Liver (tissue), 3 donors: Measurements from ENCODE around the gene CHRNB1.

Experiments used
- CTCF ChIP-seq: fragments of 150-350 bp; IDR thresholded peaks from 2 replicates; pipeline ENCODE4 v1.5.1; 2017; ENCODE audit warnings: improper control_type of control experiment, low read depth, low read length; ENCODE audit not compliant: missing input control
- EGR1 ChIP-seq, 2 donors: IDR thresholded peaks; 2 replicates each; pipeline ENCODE4 v1.6.1; 2016 to 2018; ENCODE audit warnings: antibody characterized with exemption in 2 of 2, low read depth in 2 of 2
- JUND ChIP-seq, 2 donors: IDR thresholded peaks; 2 replicates each; pipeline ENCODE4 v1.6.1; 2016; ENCODE audit warnings: antibody characterized with exemption in 2 of 2
- REST ChIP-seq: IDR thresholded peaks from 2 replicates; pipeline ENCODE4 v1.6.1; 2016; ENCODE audit warnings: antibody characterized with exemption, mild to moderate bottlenecking
- YY1 ChIP-seq: IDR thresholded peaks from 2 replicates; pipeline ENCODE4 v1.6.1; 2016; ENCODE audit warnings: antibody characterized with exemption, mild to moderate bottlenecking
- donor health status: healthy.
- donor health status: healthy.

GRCh38 chr17:7396147-7396546, 48.7 kb upstream of the CHRNB1 start:
- TF ChIP-seq REST (no peak), JUND (IDR thresholded peaks at IDR 0.05) (no peak), CTCF (no peak), YY1 (no peak), EGR1 (IDR thresholded peaks at IDR 0.05; ENCODE audit: low read depth in 2 of 2) (no peak)
